ENCODE data around the gene NKIRAS1.
"Not testable (repeated sequence)": the region's sequence is repeated elsewhere in the genome, so short reads cannot be mapped to it uniquely, and the experiment has no call there.

The NKIRAS1 gene

DNA sequence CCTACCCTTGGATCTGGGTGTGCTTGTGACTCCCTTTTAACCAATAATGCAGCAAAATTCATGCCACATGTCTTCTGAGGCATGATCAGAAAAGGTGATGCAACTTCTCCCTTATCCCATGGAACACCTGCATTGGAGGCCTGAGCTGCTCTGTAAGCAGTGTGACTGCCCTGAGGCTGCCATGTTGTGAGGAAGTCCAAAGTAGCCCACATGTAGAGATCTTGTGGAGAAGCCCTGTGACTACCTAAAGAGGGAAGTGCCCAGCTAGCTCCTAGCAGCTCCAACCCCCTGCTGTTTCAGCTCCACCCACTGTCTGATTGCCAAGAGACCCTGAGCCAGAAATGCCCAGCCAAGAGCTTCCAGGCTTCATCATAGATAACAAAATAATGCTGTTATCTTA, 21.9 kb upstream of the NKIRAS1 start:
- no peak for DNase-seq

DNA sequence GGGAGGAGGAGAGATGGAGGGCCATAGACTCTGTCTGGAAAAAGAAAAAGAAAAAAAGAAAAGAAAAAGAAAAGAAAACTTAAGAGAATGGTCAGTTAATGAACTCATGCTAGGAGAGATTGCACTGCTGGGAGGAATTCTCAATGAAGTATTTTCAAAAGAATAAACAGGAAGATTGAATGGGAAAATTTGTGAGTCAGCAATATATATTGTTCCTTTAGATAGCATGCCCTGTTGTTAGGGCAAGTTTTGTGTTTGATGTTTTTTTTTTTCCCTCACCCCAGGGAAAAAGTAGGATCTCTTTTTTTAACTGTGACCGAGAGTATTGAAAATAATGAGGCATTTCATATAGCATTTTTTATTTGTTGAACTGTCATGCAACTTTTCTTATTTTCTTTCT, 20.5 kb upstream of the NKIRAS1 start:
- DNase-seq = no peak

DNA sequence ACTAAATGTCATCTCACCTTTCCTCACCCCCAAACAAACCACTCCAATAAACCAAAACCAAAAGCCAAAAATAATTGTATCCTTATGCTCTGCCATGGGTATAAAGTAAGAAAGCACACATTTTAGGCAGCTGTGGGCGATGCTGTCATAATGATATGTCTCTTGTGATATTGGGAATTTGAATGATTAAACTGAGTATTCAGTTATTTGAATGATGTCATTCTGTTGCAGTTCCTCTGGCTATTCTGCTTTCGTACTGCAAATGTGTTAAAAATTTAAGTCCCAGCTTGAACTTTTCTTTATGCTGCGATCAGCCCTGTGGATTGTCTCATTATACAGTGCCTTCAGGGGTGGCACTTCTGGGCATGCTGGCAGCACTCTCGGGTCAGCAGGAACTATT, 17.5 kb upstream of the NKIRAS1 start:
- DNase-seq = no peak

DNA sequence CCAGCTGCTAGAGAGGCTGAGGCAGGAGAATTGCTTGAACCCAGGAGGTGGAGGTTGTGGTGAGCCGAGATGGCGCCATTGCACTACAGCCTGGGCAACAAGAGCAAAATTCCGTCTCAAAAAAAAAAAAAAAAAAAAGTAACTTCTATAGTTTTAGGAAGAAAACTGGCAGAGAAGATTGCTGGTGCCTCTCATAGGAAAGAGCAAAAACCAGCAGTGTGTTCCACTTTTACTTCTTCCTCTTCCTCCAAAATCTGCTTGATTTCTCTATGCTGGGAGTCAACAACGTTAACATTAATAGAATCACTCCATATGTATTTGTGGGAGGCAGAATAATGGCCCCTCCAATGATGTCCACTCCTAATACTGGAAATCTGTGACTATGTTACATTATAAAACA, 15.8 kb upstream of the NKIRAS1 start:
- DNase-seq = no peak

GRCh38 chr3:23931597-23931996, 14.8 kb upstream of the NKIRAS1 start:
- no peak for DNase-seq

GRCh38 chr3:23928524-23928923, 11.7 kb upstream of the NKIRAS1 start:
- DNase-seq = no peak

DNA sequence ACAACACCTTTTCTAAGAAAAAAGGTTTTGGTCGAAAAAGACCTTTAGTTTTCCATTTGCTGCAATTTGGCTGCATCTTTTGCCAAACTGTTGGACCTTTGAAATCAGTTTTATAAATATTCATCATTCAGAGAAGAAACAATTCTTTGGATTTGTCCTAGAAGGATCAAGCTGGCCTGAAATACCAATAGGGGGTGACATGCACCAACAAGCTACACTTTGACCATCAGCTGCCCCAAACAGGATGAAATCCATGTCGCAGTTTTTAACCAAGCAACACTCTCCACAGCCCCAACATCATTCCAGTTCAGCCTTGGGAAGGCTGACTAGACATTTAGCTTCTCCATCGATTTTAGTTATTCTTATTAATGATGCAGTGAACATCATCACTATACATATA, 9.9 kb upstream of the NKIRAS1 start:
- DNase-seq = no peak

- no peak for DNase-seq
Measured at GRCh38 chr3:23926246-23926645, 9.5 kb upstream of the NKIRAS1 start.

- DNase-seq = no peak
Measured at GRCh38 chr3:23923786-23924185, 7.0 kb upstream of the NKIRAS1 start.

GRCh38 chr3:23921052-23921511, 4.3 kb upstream of the NKIRAS1 start:
- DNase-seq = no peak

DNA sequence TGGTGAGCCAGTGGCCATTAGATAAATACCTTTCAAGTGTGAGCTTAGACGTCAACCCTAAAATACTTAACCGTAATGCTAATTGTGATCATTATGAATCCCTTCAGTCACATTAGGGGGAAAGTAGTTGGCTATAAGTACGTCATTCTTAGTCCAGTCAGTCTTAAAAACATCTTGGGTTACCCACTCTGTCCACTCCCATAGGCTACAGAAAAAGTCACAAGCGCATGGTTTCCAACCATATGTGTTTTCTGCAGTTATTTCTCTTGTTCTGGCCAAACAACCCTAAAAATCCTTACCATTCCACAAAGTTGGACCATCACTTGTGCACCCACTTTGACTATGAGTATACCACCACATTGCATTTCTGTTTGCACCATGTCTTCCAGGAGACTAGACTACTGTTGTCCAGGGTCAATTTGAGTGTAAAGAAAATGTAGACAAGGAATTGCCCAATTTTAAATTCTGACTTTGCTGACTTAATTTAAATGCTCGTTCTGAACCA, 3.4 kb upstream of the NKIRAS1 start:
- no peak for DNase-seq

DNA sequence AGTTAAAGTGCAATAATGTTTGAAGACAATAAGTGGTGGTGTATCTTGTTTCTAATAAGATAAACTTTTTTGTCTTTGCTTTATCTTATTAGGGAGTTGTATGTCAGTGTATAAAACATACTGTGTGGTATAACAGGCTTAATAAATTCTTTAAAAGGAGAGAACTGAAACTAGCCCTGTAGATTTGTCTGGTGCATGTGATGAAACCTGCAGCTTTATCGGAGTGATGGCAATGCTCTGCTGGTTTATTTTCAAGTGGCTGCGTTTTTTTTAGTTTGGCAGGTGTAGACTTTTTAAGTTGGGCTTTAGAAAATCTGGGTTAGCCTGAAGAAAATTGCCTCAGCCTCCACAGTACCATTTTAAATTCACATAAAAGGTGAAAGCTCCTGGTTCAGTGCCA, 2.8 kb upstream of the NKIRAS1 start:
- no peak for DNase-seq

DNA sequence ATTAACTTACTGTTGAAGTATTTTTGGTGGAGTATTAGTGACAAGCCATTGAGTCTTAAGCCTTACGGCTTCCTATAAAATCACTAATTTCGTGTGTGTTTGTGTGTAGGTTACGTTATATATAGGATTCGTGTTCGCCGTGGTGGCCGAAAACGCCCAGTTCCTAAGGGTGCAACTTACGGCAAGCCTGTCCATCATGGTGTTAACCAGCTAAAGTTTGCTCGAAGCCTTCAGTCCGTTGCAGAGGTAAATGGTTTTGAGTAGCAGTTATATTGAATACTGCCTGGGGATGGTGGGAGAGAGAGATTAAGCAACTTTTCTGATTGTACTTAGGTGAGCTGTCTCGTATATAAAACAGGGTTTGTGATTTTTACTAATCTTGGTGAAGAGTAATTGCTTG, 1.5 kb upstream of the NKIRAS1 start:
- DNase-seq = not testable (repeated sequence)

DNA sequence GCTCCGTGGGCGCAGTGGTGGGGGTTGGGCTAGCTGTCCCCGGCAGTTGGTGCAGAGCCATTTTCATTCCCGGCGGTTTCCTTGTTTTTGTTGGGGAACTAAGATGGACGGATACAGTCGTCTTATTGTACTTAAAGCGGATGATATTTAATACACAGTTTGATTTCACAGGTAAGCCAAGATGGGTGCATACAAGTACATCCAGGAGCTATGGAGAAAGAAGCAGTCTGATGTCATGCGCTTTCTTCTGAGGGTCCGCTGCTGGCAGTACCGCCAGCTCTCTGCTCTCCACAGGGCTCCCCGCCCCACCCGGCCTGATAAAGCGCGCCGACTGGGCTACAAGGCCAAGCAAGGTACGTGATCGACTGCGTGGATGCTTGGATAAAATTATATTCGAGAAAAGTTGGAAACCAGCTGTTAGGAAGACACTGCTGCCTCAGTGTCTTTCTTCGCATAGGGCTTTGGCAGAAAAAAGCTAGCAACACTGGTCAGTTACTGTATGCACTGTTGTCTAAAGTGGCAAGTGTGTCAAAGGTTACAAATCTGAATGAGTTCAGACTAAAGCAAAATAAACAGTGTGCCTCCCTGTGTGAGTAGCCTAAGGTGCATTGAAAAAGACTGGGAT, 1.0 kb upstream of the NKIRAS1 start:
- DNase-seq = not testable (repeated sequence)

- DNase-seq = no peak
Measured at GRCh38 chr3:23916152-23916885, 471 bp downstream of the NKIRAS1 start.

GRCh38 chr3:23915537-23916108, 1.2 kb downstream of the NKIRAS1 start:
- DNase-seq = no peak

DNA sequence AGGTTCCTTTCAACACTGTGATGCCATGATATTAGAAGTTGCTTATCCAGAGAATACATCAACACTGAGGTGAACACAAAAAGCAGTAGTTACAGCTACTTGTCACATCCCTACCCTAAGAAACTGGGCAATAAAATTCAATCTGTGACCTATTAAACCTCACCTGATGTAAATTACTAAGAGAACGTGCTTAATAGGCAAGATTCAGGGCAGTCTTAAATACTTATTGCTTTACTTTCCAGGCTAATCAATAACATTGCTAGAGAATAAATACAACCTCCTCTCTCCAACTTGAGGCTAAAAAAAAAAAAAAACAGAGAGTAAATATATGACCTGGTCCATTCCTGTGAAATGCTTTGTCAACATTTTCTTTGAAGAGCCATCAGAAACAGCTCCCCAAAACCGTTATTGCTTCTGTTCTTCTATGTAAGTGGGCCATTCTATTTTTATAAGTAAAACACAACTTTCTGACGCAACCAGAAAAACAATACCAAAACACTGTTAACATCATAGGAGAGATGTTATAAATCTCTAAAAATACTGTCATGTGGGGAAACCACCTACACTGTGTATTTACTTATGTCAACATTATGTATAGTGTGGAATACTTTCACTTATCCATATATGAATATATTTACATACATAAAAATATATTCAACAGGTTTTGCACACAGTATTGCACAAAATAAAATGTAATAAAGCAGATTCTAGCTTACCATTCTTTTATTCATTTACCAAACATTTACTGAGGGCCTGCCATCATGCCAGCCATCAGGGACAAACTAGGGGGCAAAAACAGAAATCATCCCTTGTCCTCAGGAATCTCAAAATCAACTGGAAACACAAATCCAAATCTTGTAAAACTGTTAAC, 2.7 kb downstream of the NKIRAS1 start:
- no peak for DNase-seq

DNA sequence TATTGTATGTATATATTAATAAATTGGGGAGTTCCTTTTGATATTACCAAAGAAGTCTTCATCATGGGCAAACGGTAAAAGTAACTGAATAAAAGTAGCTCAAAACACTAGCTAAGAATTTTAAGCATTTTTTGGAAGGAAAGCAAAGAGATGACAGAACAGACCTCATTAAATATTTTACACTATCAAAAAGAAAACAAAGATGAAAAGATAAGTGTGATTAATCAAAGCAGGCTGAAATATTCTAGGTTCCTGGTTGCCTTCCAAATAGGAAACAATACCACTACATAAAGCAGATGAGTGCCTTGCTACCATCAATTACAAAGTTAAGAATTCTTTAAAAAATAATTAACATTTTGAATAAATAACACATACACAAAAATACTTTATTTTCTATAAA, 3.6 kb downstream of the NKIRAS1 start:
- DNase-seq = no peak

- not testable (repeated sequence) for DNase-seq
Measured at GRCh38 chr3:23912335-23912734, 4.5 kb downstream of the NKIRAS1 start.

GRCh38 chr3:23911397-23911796, 5.4 kb downstream of the NKIRAS1 start:
- DNase-seq = no peak

- no peak for DNase-seq
Measured at GRCh38 chr3:23909341-23909740, 7.4 kb downstream of the NKIRAS1 start.

DNA sequence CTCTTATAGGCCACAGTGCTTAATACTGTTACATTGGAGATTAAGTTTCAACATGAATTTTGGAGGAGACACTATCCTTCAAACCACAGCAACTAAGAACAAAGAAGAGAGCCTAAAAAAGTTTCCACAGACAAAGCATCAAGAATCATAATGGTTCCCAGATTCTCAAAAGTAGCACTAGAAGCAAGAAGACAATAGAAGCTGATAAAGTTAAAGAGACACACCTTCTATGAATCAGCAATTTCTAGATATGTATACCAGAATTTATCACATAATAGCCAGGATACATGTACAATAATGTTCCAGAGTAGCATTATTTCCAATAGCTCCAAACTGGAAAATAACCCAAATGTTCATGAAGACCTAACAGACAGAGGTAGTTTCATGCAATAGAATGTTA, 12.2 kb downstream of the NKIRAS1 start:
- DNase-seq = no peak

- DNase-seq = no peak
Measured at GRCh38 chr3:23900744-23901143, 16.0 kb downstream of the NKIRAS1 start.

Measured in stimulated activated CD4-positive, alpha-beta T cell treated with anti-CD3 and anti-CD28 coated beads, Interleukin-2, amount 100 ng/mL, for 24 hours (primary cell).